HEK293 (cell line): ENCODE results near the gene TMEM17.

Experiments
- CTCF ChIA-PET: fragments of 350-600 bp; formaldehyde crosslinking; extraction: SDS; loops from one replicate; lab custom pipeline; 2021; ENCODE audit warnings: antibody characterized with exemption; lab: Yijun Ruan, JAX
- POLR2A ChIA-PET: fragments of 300-600 bp; formaldehyde crosslinking; extraction: SDS; loops from one replicate; lab custom pipeline; 2020; ENCODE audit warnings: antibody characterized with exemption, inconsistent platforms; lab: Yijun Ruan, JAX
- H3K27ac ChIP-seq: fragments of 200-500 bp; sonication (Bioruptor generic); 2 replicates; pipeline ENCODE4 v1.5.1; 2014; ENCODE audit warnings: low read depth, low read length, control low read depth, inconsistent platforms; ENCODE audit errors: extremely low read depth
- H3K36me3 ChIP-seq, 2 experiments: fragments of 200-500 bp in 1 of 2; sonication (Bioruptor generic) in 1 of 2; 1 replicate in 1 of 2; 2 replicates in 1 of 2; pipeline ENCODE4 v1.5.1; 2014 to 2017; ENCODE audit warnings: inconsistent platforms in 2 of 2, low read length in 2 of 2; ENCODE audit not compliant: control insufficient read depth in 2 of 2, insufficient read depth in 1 of 2
- H3K4me1 ChIP-seq: fragments of 200-500 bp; sonication (Bioruptor generic); 2 replicates; pipeline ENCODE4 v1.5.1; 2014; ENCODE audit warnings: mild to moderate bottlenecking, low read length, inconsistent platforms; ENCODE audit not compliant: control insufficient read depth, insufficient read depth
- H3K4me3 ChIP-seq: 2 replicates; pipeline ENCODE4 v1.5.1; 2011; ENCODE audit warnings: low read depth, mild to moderate bottlenecking, control low read depth, low read length, moderate library complexity
- H3K9me3 ChIP-seq: fragments of 200-500 bp; sonication (Bioruptor generic); 2 replicates; pipeline ENCODE4 v1.5.1; 2014; ENCODE audit warnings: low read depth, low read length, inconsistent platforms; ENCODE audit not compliant: control insufficient read depth, insufficient read depth
- CTCF ChIP-seq: fragments of 450-650 bp; formaldehyde crosslinking; IDR thresholded peaks from 2 replicates; pipeline ENCODE4 v1.5.1; 2016; ENCODE audit warnings: missing biosample characterization, missing genetic modification characterization
- FEZF1 ChIP-seq: fragments of 450-650 bp; formaldehyde crosslinking; IDR thresholded peaks from 2 replicates; pipeline ENCODE4 v1.5.1; 2016; ENCODE audit warnings: missing biosample characterization, missing genetic modification characterization
- KLF1 ChIP-seq: fragments of 450-650 bp; formaldehyde crosslinking; IDR thresholded peaks from 2 replicates; pipeline ENCODE4 v1.5.1; 2016; ENCODE audit warnings: missing biosample characterization, missing genetic modification characterization
- KLF7 ChIP-seq: fragments of 450-650 bp; formaldehyde crosslinking; IDR thresholded peaks from 2 replicates; pipeline ENCODE4 v1.5.1; 2016; ENCODE audit warnings: missing biosample characterization, missing genetic modification characterization, borderline replicate concordance
- PRDM10 ChIP-seq: fragments of 450-650 bp; formaldehyde crosslinking; IDR thresholded peaks from 2 replicates; pipeline ENCODE4 v1.5.1; 2016; ENCODE audit warnings: missing biosample characterization, missing genetic modification characterization
- SP3 ChIP-seq: fragments of 450-650 bp; formaldehyde crosslinking; IDR thresholded peaks from 2 replicates; pipeline ENCODE4 v1.5.1; 2016; ENCODE audit warnings: missing biosample characterization, missing genetic modification characterization
- ZBTB17 ChIP-seq: fragments of 450-650 bp; formaldehyde crosslinking; IDR thresholded peaks from 2 replicates; pipeline ENCODE4 v1.5.1; 2016; ENCODE audit warnings: missing biosample characterization, missing genetic modification characterization
- ZNF114 ChIP-seq: fragments of 450-650 bp; formaldehyde crosslinking; IDR thresholded peaks from 2 replicates; pipeline ENCODE4 v1.5.0; 2017; ENCODE audit warnings: missing biosample characterization, missing genetic modification characterization
- ZNF132 ChIP-seq: fragments of 450-650 bp; formaldehyde crosslinking; IDR thresholded peaks from 2 replicates; pipeline ENCODE4 v1.5.1; 2017; ENCODE audit warnings: missing biosample characterization, missing genetic modification characterization, borderline replicate concordance
- ZNF157 ChIP-seq: fragments of 450-650 bp; formaldehyde crosslinking; IDR thresholded peaks from 2 replicates; pipeline ENCODE4 v1.5.1; 2016; ENCODE audit warnings: missing biosample characterization, missing genetic modification characterization
- ZNF416 ChIP-seq: fragments of 450-650 bp; formaldehyde crosslinking; IDR thresholded peaks from 2 replicates; pipeline ENCODE4 v1.5.1; 2016; ENCODE audit warnings: missing biosample characterization, missing genetic modification characterization
- ZNF449 ChIP-seq: fragments of 450-650 bp; formaldehyde crosslinking; IDR thresholded peaks from 2 replicates; pipeline ENCODE4 v1.5.1; 2017; ENCODE audit warnings: missing biosample characterization, mild to moderate bottlenecking, missing genetic modification characterization, moderate library complexity
- ZNF48 ChIP-seq: fragments of 450-650 bp; formaldehyde crosslinking; IDR thresholded peaks from 2 replicates; pipeline ENCODE4 v1.5.1; 2016; ENCODE audit warnings: missing biosample characterization, missing genetic modification characterization
- ZNF510 ChIP-seq: fragments of 450-650 bp; formaldehyde crosslinking; IDR thresholded peaks from 2 replicates; pipeline ENCODE4 v1.5.1; 2018; ENCODE audit warnings: mild to moderate bottlenecking, missing genetic modification characterization, missing biosample characterization; ENCODE audit not compliant: insufficient replicate concordance
- ZNF513 ChIP-seq: fragments of 450-650 bp; IDR thresholded peaks from 2 replicates; pipeline ENCODE4 v1.5.1; 2018; ENCODE audit warnings: missing biosample characterization, missing genetic modification characterization
- ZNF596 ChIP-seq: fragments of 450-650 bp; IDR thresholded peaks from 2 replicates; pipeline ENCODE4 v1.5.0; 2018; ENCODE audit warnings: missing biosample characterization, mild to moderate bottlenecking, missing genetic modification characterization, moderate library complexity
- ZNF624 ChIP-seq: fragments of 450-650 bp; formaldehyde crosslinking; IDR thresholded peaks from 2 replicates; pipeline ENCODE4 v1.5.1; 2017; ENCODE audit warnings: missing biosample characterization, missing genetic modification characterization
- ZNF626 ChIP-seq: fragments of 450-650 bp; sonication (Bioruptor Pico); formaldehyde crosslinking; IDR thresholded peaks from 2 replicates; pipeline ENCODE4 v1.5.1; 2018; ENCODE audit warnings: missing biosample characterization, missing genetic modification characterization, inconsistent platforms
- TF ChIP-seq, protein P1 (sequence below): fragments of 450-650 bp; formaldehyde crosslinking; IDR thresholded peaks from 2 replicates; pipeline ENCODE4 v1.5.1; 2016; ENCODE audit warnings: missing biosample characterization, missing genetic modification characterization

Gene TMEM17

DNA sequence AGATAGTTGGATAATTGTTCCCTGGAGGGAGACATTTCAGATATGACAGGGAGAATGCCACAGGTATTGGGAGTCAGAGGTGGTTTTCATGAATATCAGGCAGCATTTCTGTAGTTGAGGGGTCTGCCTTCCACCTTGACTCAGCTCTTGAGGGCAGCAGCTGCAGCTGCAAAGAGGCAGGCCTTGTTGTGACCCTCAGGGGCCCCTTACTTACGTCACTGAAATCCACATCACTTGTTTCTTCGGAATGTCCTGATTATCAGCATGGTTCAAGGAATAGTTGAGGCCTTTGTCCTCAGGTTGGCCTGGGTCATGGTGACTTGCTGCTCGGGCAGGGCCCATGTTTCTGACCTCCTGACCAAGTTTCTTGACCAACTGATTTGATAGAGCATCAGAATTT, 46.9 kb downstream of the TMEM17 start (continued):
- TF ChIP-seq ZNF157 (tag by site-specific recombination) (no peak), CTCF (tag by site-specific recombination) (no peak), ZNF449 (tag by site-specific recombination) (no peak), ZNF513 (tag by site-specific recombination) (no peak), ZNF48 (tag by site-specific recombination) (no peak), FEZF1 (tag by site-specific recombination) (no peak)

DNA sequence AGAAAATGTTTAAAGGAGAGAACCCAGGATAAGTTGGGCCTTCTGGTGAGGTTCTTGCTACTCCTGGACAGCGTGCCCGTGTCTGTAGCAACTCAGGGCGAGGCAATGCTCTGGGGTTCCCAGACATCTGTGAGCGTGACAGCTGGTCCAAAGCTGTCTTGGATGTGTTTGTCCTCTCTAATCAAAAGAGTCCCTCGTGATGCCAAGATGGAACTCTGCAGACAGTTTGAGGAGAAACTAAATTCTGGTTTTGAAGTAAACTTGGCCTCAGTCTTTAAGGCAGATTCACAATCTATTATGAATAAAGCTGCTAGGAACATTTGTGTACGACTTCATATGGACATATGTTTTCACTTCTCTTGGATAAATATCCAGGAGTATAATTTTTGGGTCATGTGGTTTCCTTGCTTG, 47.3 kb downstream of the TMEM17 start:
- H3K9me3 ChIP-seq, result no peaks in the 10 kb centered on the region
- no peak overlapping the region for H3K4me3 ChIP-seq
- POLR2A ChIA-PET, result no interaction called here
- TF ChIP-seq SP3 (tag by site-specific recombination) (no peak), PRDM10 (tag by site-specific recombination) (no peak), ZNF114 (no peak), KLF1 (tag by site-specific recombination) (no peak), ZNF626 (no peak), ZNF596 (no peak), ZNF624 (tag by site-specific recombination) (no peak), ZNF510 (tag by site-specific recombination) (no peak), KLF7 (tag by site-specific recombination) (no peak), ZBTB17 (tag by site-specific recombination) (no peak), ZNF132 (tag by site-specific recombination) (no peak), ZNF416 (tag by site-specific recombination) (no peak)
- TF ChIP-seq, protein P1, sequence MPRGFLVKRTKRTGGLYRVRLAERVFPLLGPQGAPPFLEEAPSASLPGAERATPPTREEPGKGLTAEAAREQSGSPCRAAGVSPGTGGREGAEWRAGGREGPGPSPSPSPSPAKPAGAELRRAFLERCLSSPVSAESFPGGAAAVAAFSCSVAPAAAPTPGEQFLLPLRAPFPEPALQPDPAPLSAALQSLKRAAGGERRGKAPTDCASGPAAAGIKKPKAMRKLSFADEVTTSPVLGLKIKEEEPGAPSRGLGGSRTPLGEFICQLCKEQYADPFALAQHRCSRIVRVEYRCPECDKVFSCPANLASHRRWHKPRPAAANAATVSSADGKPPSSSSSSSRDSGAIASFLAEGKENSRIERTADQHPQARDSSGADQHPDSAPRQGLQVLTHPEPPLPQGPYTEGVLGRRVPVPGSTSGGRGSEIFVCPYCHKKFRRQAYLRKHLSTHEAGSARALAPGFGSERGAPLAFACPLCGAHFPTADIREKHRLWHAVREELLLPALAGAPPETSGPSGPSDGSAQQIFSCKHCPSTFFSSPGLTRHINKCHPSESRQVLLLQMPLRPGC, result no peak
- no peaks in the 10 kb centered on the region for H3K4me1 ChIP-seq
- no peak overlapping the region for H3K27ac ChIP-seq
- CTCF ChIA-PET, result interaction anchor here (0.6 to 5.5 kb wide), 3 partner anchors 15 to 489 kb away, joined by 3 to 84 read pairs (median 16); no protein-coding TSS in a partner anchor
- no peaks in the 10 kb centered on the region for H3K36me3 ChIP-seq
